Natural killer cell (primary cell): ENCODE measurements around the gene TTLL11. TPM values are rescaled to one million over a fixed set of nuclear protein-coding genes. Genes with fewer than 3 reads are reported as not detected.

Experiments used
- ATAC-seq, 3 donors: fragments of 150-1000 bp in 2 of 3; fragments of 200-7000 bp in 1 of 3; cut with Tn5 transposase; 1 replicate in 1 of 3; 2 replicates in 2 of 3; pipeline ENCODE4 v1.10.0; 2021; ENCODE audit warnings: mild to moderate bottlenecking in 2 of 3, moderate library complexity in 2 of 3
- DNase-seq, 2 donors: peaks; one replicate each; pipeline versions ENCODE4 v3.0.0 to v3.0.0-alpha.2; 2013 to 2021; ENCODE audit warnings: mixed read lengths in 1 of 2
- H3K27ac ChIP-seq: one replicate; pipeline ENCODE4 v1.5.1; 2013; ENCODE audit warnings: mild to moderate bottlenecking, low read length
- H3K27me3 ChIP-seq: one replicate; pipeline ENCODE4 v1.6.1; 2013; ENCODE audit warnings: low read length; ENCODE audit not compliant: control insufficient read depth, insufficient read depth
- H3K36me3 ChIP-seq: one replicate; pipeline ENCODE4 v1.6.1; 2013; ENCODE audit warnings: low read length; ENCODE audit not compliant: control insufficient read depth, insufficient read depth
- H3K4me1 ChIP-seq: one replicate; pipeline ENCODE4 v1.6.1; 2013; ENCODE audit warnings: low read length; ENCODE audit not compliant: control insufficient read depth, insufficient read depth
- H3K4me3 ChIP-seq: one replicate; pipeline ENCODE4 v1.5.1; 2013; ENCODE audit warnings: low read length
- H3K9me3 ChIP-seq: one replicate; pipeline ENCODE4 v1.6.1; 2013; ENCODE audit warnings: low read length; ENCODE audit not compliant: control insufficient read depth, insufficient read depth
- H3K27ac Mint-ChIP-seq, 2 donors: one replicate each; pipeline ENCODE4 v1.8.0; 2022; ENCODE audit warnings: mild to moderate bottlenecking in 2 of 2, mixed read lengths in 2 of 2, moderate library complexity in 1 of 2
- H3K27me3 Mint-ChIP-seq, 2 donors: one replicate each; pipeline ENCODE4 v1.8.0; 2022; ENCODE audit warnings: low read depth in 2 of 2, mixed read lengths in 2 of 2
- H3K36me3 Mint-ChIP-seq: one replicate; pipeline ENCODE4 v1.8.0; 2022; ENCODE audit warnings: mixed read lengths
- H3K4me1 Mint-ChIP-seq, 2 donors: one replicate each; pipeline ENCODE4 v1.8.0; 2022; ENCODE audit warnings: mixed read lengths in 2 of 2
- H3K4me3 Mint-ChIP-seq: one replicate; pipeline ENCODE4 v1.8.0; 2022; ENCODE audit warnings: mild to moderate bottlenecking, moderate library complexity, mixed read lengths
- H3K9me3 Mint-ChIP-seq, 2 donors: one replicate each; pipeline ENCODE4 v1.8.0; 2022; ENCODE audit warnings: mixed read lengths in 2 of 2
- CTCF ChIP-seq: fragments of 200-600 bp; IDR thresholded peaks from one replicate; pipeline ENCODE4 v1.8.0; 2022; ENCODE audit warnings: antibody characterized with exemption
- WGBS: methylation state at CpG from one replicate; pipeline ENCODE4 v1.1.7; 2013; ENCODE audit warnings: missing lambda C conversion rate; ENCODE audit not compliant: insufficient coverage; 5-methylcytosine and 5-hydroxymethylcytosine counted together
- intact Hi-C: fragments of 100-400 bp; cut with micrococcal nuclease; formaldehyde crosslinking; loops from one replicate; pipeline ENCODE4 v1.14.2; 2022
- total RNA-seq, 4 donors: library from RNA; stranded (reverse); fragments of 120-200 nt in 1 of 4; gene quantifications; one replicate each; pipeline versions ENCODE4 v1.2.3 to v1.2.4, GENCODE V29; 2013 to 2022

The TTLL11 gene
- total RNA-seq, 3 donors from 2014 or later (not counting 1 experiment from before 2014, with no cell fraction given): 3.4 to 4.6 (median 3.6) TPM

GRCh38 chr9:121924700-121925099, 168.4 kb downstream of the TTLL11 start:
- Mint-ChIP-seq H3K27ac (no peak overlapping the region), H3K9me3 (no peaks in the 10 kb centered on the region), H3K4me3 (no peak overlapping the region), H3K4me1 (no peaks in the 10 kb centered on the region), H3K27me3 (no peaks in the 10 kb centered on the region), H3K36me3 (no peaks in the 10 kb centered on the region)
- H3K27me3 ChIP-seq: no peaks in the 10 kb centered on the region
- TF ChIP-seq CTCF: no peak
- H3K36me3 ChIP-seq: no peaks in the 10 kb centered on the region
- 55% methylated on average over 3 of the region's 4 CpGs for WGBS
- H3K4me3 ChIP-seq: no peak overlapping the region
- H3K27ac ChIP-seq: no peak overlapping the region
- intact Hi-C loops: no loop called here
- no peaks in the 10 kb centered on the region for H3K9me3 ChIP-seq
- no peaks in the 10 kb centered on the region for H3K4me1 ChIP-seq
- no peak for DNase-seq
- ATAC-seq: no peak

- TF ChIP-seq CTCF: no peak
- Histone ChIP-seq H3K27ac (no peak overlapping the region), H3K27me3 (no peaks in the 10 kb centered on the region), H3K9me3 (no peaks in the 10 kb centered on the region), H3K4me1 (no peaks in the 10 kb centered on the region), H3K4me3 (no peak overlapping the region), H3K36me3 (no peaks in the 10 kb centered on the region)
- ATAC-seq: no peak
- Mint-ChIP-seq H3K4me1 (no peaks in the 10 kb centered on the region), H3K4me3 (no peak overlapping the region), H3K9me3 (no peaks in the 10 kb centered on the region), H3K36me3 (no peaks in the 10 kb centered on the region), H3K27ac (no peak overlapping the region), H3K27me3 (no peaks in the 10 kb centered on the region)
- intact Hi-C loops: no loop called here
- WGBS: 100% methylated on average over 1 of the region's 1 CpG
- DNase-seq: no peak
These were observed 171.7 kb downstream of the TTLL11 start for GRCh38 chr9:121921444-121921843.

GRCh38 chr9:121917375-121918335, 175.5 kb downstream of the TTLL11 start:
- TF ChIP-seq CTCF: no peak
- Mint-ChIP-seq H3K27ac (no peak overlapping the region), H3K36me3 (no peaks in the 10 kb centered on the region), H3K27me3 (peaks cover 0 to 3% of the 10 kb centered on the region in 2 donors), H3K9me3 (no peaks in the 10 kb centered on the region), H3K4me3 (no peak overlapping the region), H3K4me1 (no peaks in the 10 kb centered on the region)
- Histone ChIP-seq H3K4me1 (no peaks in the 10 kb centered on the region), H3K27ac (no peak overlapping the region), H3K9me3 (no peaks in the 10 kb centered on the region), H3K27me3 (no peaks in the 10 kb centered on the region), H3K36me3 (no peaks in the 10 kb centered on the region), H3K4me3 (no peak overlapping the region)
- DNase-seq (no peak), ATAC-seq (no peak)
- WGBS: 91% methylated on average over 3 of the region's 4 CpGs
- intact Hi-C loops: no loop called here
